NCI-H146 (cell line): ENCODE data around the gene MLLT3.

Experiments
- DNase-seq: peaks from one replicate; lab custom pipeline; 2025; lab: John Stamatoyannopoulos, UW

Gene MLLT3

DNA sequence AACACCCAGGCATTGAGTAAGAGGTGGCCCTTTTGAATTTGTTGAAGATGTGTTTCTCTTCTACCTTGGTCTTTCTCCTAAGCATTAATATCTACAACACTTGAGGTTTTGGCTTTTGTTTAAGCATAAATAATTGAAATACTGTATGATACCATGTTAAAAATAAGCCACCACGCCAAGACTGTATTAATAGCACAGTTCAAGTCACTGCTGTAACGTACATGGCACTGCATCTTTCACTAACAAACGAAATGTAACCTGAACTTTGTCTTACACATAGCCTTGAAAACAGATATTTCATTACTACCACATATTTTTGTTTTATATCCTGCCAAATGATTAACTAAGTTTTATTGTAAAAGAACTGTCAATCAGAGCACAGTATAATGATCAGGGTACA is 112.8 kb downstream of the MLLT3 start:
- DNase-seq, result no peak

- peak; percentile 6 for DNase-seq
Observed at GRCh38 chr9:20508242-20508641, 114.1 kb downstream of the MLLT3 start.

DNA sequence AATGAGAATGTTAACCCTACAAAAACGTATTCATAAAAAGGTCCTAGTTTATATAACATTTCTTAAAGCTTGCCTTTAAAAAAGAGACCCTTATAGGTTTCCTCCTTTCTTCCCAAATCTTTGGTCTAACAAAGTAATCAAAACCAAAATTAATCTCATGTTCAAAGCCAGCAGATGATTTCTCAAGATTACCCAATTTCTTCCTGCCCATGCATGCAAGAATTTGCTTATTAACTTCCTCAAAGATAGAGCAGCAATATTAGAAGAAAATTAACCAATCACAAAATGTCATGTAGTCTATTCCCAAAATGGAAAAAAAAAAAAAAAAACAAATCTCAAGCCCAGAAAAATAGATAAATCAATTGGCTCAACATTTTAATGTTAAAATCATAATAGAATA is 114.9 kb downstream of the MLLT3 start:
- no peak for DNase-seq

- DNase-seq, result no peak
Observed at GRCh38 chr9:20506099-20506900, 116.0 kb downstream of the MLLT3 start.

DNA sequence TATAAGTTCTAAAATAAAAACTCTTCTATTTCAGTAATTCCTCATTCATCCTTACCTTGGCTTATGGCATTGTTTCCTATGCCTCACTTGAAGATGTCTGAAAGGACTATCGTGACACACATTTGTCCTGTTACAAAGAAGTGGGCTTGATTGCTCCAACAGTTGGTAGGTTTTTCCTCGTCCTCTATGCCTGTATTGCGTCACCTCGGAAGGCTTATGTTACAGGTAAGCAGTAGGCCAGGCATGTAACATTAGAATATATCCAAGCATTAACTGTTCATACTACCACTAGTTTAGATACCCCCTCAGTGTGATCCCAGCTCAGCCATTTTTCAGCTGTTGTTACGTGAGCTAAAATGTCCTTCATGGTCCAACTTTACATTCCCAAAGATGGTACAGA is 116.7 kb downstream of the MLLT3 start:
- no peak for DNase-seq

GRCh38 chr9:20504930-20505329 is 117.4 kb downstream of the MLLT3 start:
- DNase-seq, result no peak

DNA sequence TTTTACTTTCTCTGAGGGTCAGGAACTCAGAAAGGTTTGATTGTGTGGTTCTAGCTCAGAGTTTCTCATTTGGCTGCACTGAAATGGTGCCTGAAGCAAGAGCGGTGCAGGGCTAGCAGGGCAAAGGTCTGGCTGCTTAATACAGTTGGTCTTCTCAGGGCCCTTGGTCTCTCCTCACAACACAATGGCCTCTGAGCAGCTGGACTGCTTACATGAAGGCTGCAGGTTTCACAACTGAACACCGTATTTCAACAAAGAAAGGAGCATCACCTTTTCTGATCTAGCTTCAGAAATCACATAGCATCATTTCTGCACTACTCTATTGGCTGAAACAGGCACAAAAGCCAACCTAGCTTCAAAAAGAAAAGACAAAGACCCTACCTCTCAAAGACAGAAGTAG is 122.2 kb downstream of the MLLT3 start:
- DNase-seq, result peak; percentile 56

DNA sequence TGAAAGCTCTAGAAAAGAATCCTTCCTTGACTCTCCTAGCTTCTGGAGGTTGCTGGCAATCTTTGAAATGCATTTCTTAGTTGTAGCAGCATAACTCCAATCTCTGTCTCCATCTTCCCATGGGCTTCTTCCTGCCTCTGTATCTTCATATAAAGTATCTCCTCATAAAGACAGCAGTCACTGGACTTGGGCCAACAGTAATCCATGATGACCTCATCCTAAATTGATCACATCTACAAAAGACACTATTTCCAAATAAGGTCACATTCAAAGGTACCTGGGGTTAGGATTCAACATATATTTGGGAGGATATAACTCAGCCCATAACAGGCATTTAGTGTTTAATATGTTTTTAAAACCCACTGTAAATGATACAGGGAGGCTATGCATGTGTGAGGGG is 123.3 kb downstream of the MLLT3 start:
- DNase-seq, result peak; percentile 67

GRCh38 chr9:20496328-20496727 is 126.0 kb downstream of the MLLT3 start:
- DNase-seq, result peak; percentile 12

- no peak for DNase-seq
Observed at GRCh38 chr9:20495098-20495497, 127.2 kb downstream of the MLLT3 start.

DNA sequence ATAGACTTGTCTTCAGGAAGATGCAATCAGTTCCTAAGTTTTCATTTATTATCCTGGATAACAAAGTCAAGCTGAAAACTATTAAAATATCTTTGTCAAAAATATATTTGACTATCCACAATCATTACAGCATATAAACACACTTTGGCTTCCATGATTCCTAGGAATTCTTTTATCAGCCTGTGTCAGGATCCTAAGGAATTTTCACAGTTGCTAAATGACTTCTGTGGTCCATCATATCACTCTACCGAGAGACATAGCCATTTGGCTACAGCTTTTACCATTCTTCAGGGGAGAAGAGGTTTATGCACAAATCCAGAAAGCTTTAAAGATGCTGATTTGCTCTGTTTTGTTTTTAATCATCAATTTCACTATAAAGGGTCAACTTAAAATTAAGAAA is 128.3 kb downstream of the MLLT3 start:
- DNase-seq, result no peak

- DNase-seq, result no peak
Observed at GRCh38 chr9:20492772-20493171, 129.5 kb downstream of the MLLT3 start.

- no peak for DNase-seq
Observed at GRCh38 chr9:20491612-20492011, 130.7 kb downstream of the MLLT3 start.

DNA sequence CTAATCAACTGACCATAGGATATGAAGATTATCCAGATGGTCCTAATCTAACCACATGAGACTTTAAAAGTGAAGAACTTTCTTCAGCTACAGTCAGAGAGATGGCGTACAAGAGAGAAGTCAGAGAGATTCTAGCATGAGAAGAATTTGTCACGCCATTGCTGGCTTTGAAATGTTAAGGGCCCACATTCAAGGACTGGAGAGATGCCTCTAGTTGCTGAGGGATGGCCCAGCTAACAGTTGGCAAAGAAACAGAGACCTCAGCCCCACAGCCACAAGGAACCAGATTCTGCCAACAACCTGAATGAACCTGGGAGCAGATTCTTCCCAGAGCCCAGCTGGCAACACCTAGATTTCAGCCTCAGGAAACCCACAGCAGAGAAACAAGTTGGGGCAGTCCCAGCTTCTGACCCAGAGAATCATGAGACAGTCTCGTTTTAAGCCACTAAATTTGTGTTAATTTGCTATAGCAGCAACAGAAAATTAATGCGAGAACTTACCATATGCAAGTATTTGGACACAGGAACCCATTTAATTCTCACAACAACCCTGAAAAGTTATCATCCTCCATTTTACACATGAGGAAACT is 132.0 kb downstream of the MLLT3 start:
- no peak for DNase-seq

- DNase-seq, result no peak
Observed at GRCh38 chr9:20488691-20489090, 133.6 kb downstream of the MLLT3 start.

GRCh38 chr9:20486552-20486951 is 135.7 kb downstream of the MLLT3 start:
- DNase-seq, result no peak

GRCh38 chr9:20481437-20481836 is 140.9 kb downstream of the MLLT3 start:
- no peak for DNase-seq

- DNase-seq, result no peak
Observed at GRCh38 chr9:20480249-20480648, 142.1 kb downstream of the MLLT3 start.

DNA sequence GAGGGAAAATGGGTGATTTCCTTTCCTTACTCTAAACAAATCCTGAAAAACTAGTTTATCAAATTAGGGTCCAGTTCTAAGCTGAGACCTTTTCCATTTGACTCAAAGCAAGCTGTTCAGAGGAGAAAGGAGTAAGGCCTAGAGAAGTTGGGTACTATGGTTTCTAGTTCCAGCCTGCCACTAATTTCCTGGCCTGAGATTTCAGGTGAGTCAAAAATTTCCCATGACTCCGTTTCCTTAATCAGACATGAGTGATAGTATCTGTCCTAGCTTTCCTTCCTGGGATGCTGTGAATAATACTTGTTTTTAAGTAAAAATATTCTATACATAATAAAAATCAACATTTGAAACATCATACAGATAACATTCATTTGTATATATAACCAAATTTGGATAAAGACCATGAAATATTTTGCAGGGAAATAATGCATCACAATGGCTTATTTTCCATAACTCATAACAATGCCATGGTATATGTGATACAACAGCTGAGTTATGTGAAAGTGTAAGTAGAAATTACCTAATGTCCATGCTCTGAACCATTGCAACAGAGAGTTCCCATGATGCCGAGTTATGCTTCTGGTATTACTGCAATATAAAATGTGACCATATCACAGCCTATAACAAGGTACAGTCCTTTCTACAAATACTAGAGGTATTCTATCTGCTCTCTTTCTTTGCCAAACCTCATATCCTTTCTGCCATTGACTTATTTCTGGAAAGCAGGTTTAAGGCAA is 142.7 kb downstream of the MLLT3 start:
- DNase-seq, result no peak

DNA sequence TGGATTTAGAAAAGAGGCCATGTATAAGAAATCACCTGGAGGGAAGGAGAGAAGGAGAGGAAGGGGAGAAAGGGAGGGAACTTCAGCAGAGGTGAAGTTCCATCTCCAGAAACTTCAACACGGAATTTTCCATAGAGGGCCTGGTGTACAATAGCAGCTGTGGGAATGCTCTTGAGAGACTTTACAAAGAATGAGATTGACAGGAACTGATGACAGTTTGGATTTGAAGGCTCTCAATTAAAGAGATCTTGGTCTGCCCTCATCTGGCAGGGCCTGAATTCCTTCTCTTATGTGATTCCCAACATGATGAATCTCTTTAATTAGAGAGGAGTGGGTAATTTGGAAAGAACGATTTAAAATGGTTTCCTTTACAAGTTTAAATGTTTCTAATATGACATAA is 143.5 kb downstream of the MLLT3 start:
- no peak for DNase-seq

DNA sequence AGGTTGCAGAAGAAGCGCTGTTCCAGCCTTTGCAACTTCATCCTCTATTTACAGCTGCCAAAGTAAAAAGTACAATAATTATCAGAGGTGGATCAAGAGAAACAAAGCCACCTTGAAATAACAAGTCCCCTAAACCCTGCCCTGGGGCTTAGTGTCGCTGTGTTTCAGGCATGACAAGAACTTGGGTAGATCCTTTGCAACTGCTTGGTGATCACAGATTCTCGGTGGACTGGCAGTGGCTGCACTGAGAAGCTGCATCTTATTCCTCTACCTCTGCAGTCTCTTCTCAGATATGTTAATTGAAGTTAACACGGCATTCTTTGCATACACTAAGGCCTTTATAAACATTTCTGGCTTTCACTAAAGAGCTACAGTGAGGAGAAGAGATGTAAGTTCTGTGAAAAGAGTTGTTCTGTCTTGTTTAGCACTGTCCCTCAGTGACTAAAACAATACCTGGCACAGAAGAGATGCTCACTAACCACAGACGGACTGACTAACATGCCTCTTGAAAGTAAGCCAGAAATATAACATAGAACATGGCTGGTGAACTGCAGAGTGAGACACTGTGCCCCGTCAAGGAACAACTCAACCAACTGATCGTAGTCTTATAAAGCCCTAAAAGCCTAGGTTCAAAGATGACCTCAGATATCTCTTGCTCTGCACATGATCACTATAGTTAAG is 144.2 kb downstream of the MLLT3 start:
- DNase-seq, result no peak

- no peak for DNase-seq
Observed at GRCh38 chr9:20476912-20477521, 145.3 kb downstream of the MLLT3 start.
